Panc1 (cell line): ENCODE measurements around the gene KIAA1958. TPM values are rescaled to one million over a fixed set of nuclear protein-coding genes. Genes with fewer than 3 reads are reported as not detected.

Source experiments
- ATAC-seq: fragments of 200-7000 bp; cut with Tn5 transposase; 2 replicates; pipeline ENCODE4 v1.9.1; 2020; ENCODE audit warnings: mild to moderate bottlenecking, moderate library complexity
- BruUV-seq: library from RNA; stranded (reverse); fragments of 400-500 nt; replicated peaks from 2 replicates; lab custom pipeline; 2021; lab: Mats Ljungman, UMichigan
- CTCF ChIA-PET: fragments of 300-600 bp; sonication (Branson Sonifier 250); formaldehyde crosslinking; loops from one replicate; lab custom pipeline; 2022; ENCODE audit warnings: antibody characterized with exemption; lab: Charles Lee
- POLR2A ChIA-PET: fragments of 300-600 bp; sonication (Branson Sonifier 250); formaldehyde crosslinking; loops from one replicate; lab custom pipeline; 2022; ENCODE audit warnings: antibody characterized with exemption; lab: Charles Lee
- DNase-seq: peaks from one replicate; pipeline ENCODE4 v3.0.0-alpha.2; 2010; ENCODE audit warnings: low read depth, low spot score
- H3K27ac ChIP-seq: 2 replicates; pipeline ENCODE4 v1.5.1; 2011; ENCODE audit warnings: mild to moderate bottlenecking, low read length, inconsistent platforms
- H3K27me3 ChIP-seq: fragments of 200-500 bp; sonication (Bioruptor generic); 2 replicates; pipeline ENCODE4 v1.6.0; 2014; ENCODE audit warnings: low read length, inconsistent platforms; ENCODE audit not compliant: control insufficient read depth, insufficient read depth
- H3K36me3 ChIP-seq: fragments of 200-500 bp; sonication (Bioruptor generic); 2 replicates; pipeline ENCODE4 v1.5.1; 2014; ENCODE audit warnings: inconsistent platforms, mild to moderate bottlenecking, low read length, moderate library complexity; ENCODE audit not compliant: control insufficient read depth, insufficient read depth
- H3K4me1 ChIP-seq: 2 replicates; pipeline ENCODE4 v1.5.1; 2011; ENCODE audit warnings: inconsistent platforms, mild to moderate bottlenecking, low read length, moderate library complexity; ENCODE audit not compliant: control insufficient read depth, insufficient read depth
- H3K4me3 ChIP-seq, 2 experiments: 2 replicates each; pipeline ENCODE4 v1.5.1; 2011 to 2012; ENCODE audit warnings: low read depth in 2 of 2, low read length in 2 of 2, mild to moderate bottlenecking in 2 of 2, inconsistent platforms in 1 of 2, moderate library complexity in 1 of 2
- H3K9me3 ChIP-seq: fragments of 200-500 bp; sonication (Bioruptor generic); 2 replicates; pipeline ENCODE4 v1.5.1; 2014; ENCODE audit warnings: low read depth, mild to moderate bottlenecking, inconsistent platforms, low read length, moderate library complexity; ENCODE audit not compliant: control insufficient read depth, insufficient read depth
- POLR2AphosphoS5 ChIP-seq: IDR thresholded peaks from 2 replicates; pipeline ENCODE4 v1.6.1; 2012; ENCODE audit warnings: mild to moderate bottlenecking, low read depth, low read length, moderate library complexity
- SIN3A ChIP-seq: IDR thresholded peaks from 2 replicates; pipeline ENCODE4 v1.6.1; 2012; ENCODE audit warnings: low read depth, mild to moderate bottlenecking, low read length, moderate library complexity, borderline replicate concordance; ENCODE audit not compliant: insufficient read depth
- TCF7L2 ChIP-seq: IDR thresholded peaks from 2 replicates; pipeline ENCODE4 v1.6.1; 2011; ENCODE audit warnings: mild to moderate bottlenecking, low read depth, low read length, inconsistent platforms
- in situ Hi-C: cut with HindIII; loops from 2 replicates; pipeline ENCODE4 v1.10.0; 2016; ENCODE audit warnings: low sequenced_read_pairs, low pct_unique_long_range_greater_than_20kb
- intact Hi-C: fragments of 100-400 bp; cut with micrococcal nuclease; formaldehyde crosslinking; loops from one replicate; pipeline ENCODE4 v1.10.0; 2022; ENCODE audit not compliant: unreplicated experiment
- total RNA-seq: library from RNA; stranded (reverse); gene quantifications from one replicate; pipeline ENCODE4 v1.2.1, GENCODE V29; 2021; ENCODE audit not compliant: unreplicated experiment
- TF ChIP-seq, protein P1 (sequence below): fragments of 450-650 bp; IDR thresholded peaks from 2 replicates; pipeline ENCODE4 v1.5.1; 2017; ENCODE audit warnings: mild to moderate bottlenecking
- TF ChIP-seq, protein P2 (sequence below), 2 experiments: IDR thresholded peaks; 2 replicates each; pipeline ENCODE4 v1.6.1; 2011 to 2012; ENCODE audit warnings: low read depth in 2 of 2, control low read depth in 1 of 2, low read length in 1 of 2, mild to moderate bottlenecking in 1 of 2, moderate library complexity in 1 of 2; ENCODE audit not compliant: insufficient read depth in 1 of 2

The KIAA1958 gene
- total RNA-seq, 1 experiment from 2014 or later = 10.4 TPM

- DNase-seq = no peak
- Histone ChIP-seq H3K36me3 (no peaks in the 10 kb centered on the region; the same call in 1 of the 2 replicates), H3K9me3 (no peaks in the 10 kb centered on the region), H3K27me3 (no peaks in the 10 kb centered on the region), H3K4me1 (no peaks in the 10 kb centered on the region), H3K27ac (no peak overlapping the region), H3K4me3 (no peak overlapping the region)
- ATAC-seq = no peak
- intact Hi-C loops (no loop called here), in situ Hi-C loops (no loop called here)
- TF ChIP-seq SIN3A = no peak
- TF ChIP-seq, protein P1, sequence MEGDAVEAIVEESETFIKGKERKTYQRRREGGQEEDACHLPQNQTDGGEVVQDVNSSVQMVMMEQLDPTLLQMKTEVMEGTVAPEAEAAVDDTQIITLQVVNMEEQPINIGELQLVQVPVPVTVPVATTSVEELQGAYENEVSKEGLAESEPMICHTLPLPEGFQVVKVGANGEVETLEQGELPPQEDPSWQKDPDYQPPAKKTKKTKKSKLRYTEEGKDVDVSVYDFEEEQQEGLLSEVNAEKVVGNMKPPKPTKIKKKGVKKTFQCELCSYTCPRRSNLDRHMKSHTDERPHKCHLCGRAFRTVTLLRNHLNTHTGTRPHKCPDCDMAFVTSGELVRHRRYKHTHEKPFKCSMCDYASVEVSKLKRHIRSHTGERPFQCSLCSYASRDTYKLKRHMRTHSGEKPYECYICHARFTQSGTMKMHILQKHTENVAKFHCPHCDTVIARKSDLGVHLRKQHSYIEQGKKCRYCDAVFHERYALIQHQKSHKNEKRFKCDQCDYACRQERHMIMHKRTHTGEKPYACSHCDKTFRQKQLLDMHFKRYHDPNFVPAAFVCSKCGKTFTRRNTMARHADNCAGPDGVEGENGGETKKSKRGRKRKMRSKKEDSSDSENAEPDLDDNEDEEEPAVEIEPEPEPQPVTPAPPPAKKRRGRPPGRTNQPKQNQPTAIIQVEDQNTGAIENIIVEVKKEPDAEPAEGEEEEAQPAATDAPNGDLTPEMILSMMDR = no peak
- BruUV-seq = no TSS peak
- POLR2A ChIA-PET = no interaction called here
- CTCF ChIA-PET = no interaction called here
Measured at GRCh38 chr9:112689161-112689740, 202.6 kb downstream of the KIAA1958 start.

GRCh38 chr9:112694706-112695555 is 208.3 kb downstream of the KIAA1958 start:
- Histone ChIP-seq H3K27ac (no peak overlapping the region), H3K4me1 (no peaks in the 10 kb centered on the region), H3K9me3 (no peaks in the 10 kb centered on the region), H3K4me3 (no peak overlapping the region), H3K36me3 (no peaks in the 10 kb centered on the region), H3K27me3 (no peaks in the 10 kb centered on the region)
- intact Hi-C loops = no loop called here
- CTCF ChIA-PET = interaction anchor here (0.7 kb wide), 1 partner anchor 668 kb away, joined by 14 read pairs; no protein-coding TSS in a partner anchor
- in situ Hi-C loops = no loop called here
- no TSS peak for BruUV-seq
- POLR2A ChIA-PET = interaction anchor here (0.7 kb wide), 1 partner anchor 138 kb away, joined by 14 read pairs; no protein-coding TSS in a partner anchor
- no peak for ATAC-seq
- DNase-seq = no peak
- TF ChIP-seq, protein P1 = no peak
- TF ChIP-seq SIN3A = no peak

DNA sequence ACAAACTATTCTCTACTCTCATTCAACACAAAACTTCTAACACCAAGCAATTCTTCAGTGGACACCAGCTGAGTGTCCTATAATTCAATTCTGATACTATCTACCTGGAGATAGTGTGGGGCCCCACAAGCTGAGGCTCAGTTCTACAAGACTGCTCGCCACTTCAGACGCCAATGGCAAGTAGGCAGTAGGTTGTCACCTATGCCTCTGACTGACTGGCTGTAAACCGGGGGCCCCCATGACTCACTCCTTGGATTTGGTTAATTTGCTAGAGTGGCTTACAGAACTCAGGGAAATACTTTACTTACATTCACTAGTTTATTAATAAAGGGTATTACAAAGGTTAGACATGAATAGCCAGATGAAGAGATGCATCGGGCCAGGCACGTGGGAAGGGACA is 209.8 kb downstream of the KIAA1958 start:
- no peaks in the 10 kb centered on the region for H3K27me3 ChIP-seq
- H3K36me3 ChIP-seq = no peaks in the 10 kb centered on the region
- no peak for DNase-seq
- in situ Hi-C loops = no loop called here
- CTCF ChIA-PET = no interaction called here
- no peaks in the 10 kb centered on the region for H3K9me3 ChIP-seq
- H3K27ac ChIP-seq = no peak overlapping the region
- no peak for ATAC-seq
- no TSS peak for BruUV-seq
- TF ChIP-seq, protein P2, sequence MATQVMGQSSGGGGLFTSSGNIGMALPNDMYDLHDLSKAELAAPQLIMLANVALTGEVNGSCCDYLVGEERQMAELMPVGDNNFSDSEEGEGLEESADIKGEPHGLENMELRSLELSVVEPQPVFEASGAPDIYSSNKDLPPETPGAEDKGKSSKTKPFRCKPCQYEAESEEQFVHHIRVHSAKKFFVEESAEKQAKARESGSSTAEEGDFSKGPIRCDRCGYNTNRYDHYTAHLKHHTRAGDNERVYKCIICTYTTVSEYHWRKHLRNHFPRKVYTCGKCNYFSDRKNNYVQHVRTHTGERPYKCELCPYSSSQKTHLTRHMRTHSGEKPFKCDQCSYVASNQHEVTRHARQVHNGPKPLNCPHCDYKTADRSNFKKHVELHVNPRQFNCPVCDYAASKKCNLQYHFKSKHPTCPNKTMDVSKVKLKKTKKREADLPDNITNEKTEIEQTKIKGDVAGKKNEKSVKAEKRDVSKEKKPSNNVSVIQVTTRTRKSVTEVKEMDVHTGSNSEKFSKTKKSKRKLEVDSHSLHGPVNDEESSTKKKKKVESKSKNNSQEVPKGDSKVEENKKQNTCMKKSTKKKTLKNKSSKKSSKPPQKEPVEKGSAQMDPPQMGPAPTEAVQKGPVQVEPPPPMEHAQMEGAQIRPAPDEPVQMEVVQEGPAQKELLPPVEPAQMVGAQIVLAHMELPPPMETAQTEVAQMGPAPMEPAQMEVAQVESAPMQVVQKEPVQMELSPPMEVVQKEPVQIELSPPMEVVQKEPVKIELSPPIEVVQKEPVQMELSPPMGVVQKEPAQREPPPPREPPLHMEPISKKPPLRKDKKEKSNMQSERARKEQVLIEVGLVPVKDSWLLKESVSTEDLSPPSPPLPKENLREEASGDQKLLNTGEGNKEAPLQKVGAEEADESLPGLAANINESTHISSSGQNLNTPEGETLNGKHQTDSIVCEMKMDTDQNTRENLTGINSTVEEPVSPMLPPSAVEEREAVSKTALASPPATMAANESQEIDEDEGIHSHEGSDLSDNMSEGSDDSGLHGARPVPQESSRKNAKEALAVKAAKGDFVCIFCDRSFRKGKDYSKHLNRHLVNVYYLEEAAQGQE (IDR thresholded peaks at IDR 0.05; ENCODE audit: insufficient read depth in 1 of 2, low read depth in 2 of 2, low read length in 1 of 2) = no peak
- TF ChIP-seq POLR2AphosphoS5 = no peak
- TF ChIP-seq SIN3A = no peak
- TF ChIP-seq, protein P1 = no peak
- TF ChIP-seq TCF7L2 = no peak
- no peaks in the 10 kb centered on the region for H3K4me1 ChIP-seq
- POLR2A ChIA-PET = no interaction called here
- intact Hi-C loops = no loop called here
- no peak overlapping the region for H3K4me3 ChIP-seq
